Naive thymus-derived CD8-positive, alpha-beta T cell (primary cell): ENCODE measurements around the gene NEDD9. TPM values are rescaled to one million over a fixed set of nuclear protein-coding genes. Genes with fewer than 3 reads are reported as not detected.

ENCODE experiments used
- ATAC-seq, 2 donors: fragments of 150-1000 bp; cut with Tn5 transposase in 1 of 2; sonication (Bioruptor Pico), chemical (Tn5 transposase) in 1 of 2; 1 replicate in 1 of 2; 2 replicates in 1 of 2; pipeline ENCODE4 v1.10.0; 2021; ENCODE audit warnings: mild to moderate bottlenecking in 2 of 2, moderate library complexity in 2 of 2
- POLR2A ChIA-PET: fragments of 350-600 bp; sonication (Branson Sonifier 250); formaldehyde crosslinking; loops from one replicate; lab custom pipeline; 2021; ENCODE audit warnings: antibody characterized with exemption; lab: Charles Lee
- DNase-seq, 10 donors: peaks; one replicate each; pipeline versions ENCODE4 v3.0.0 to v3.0.0-alpha.2; 2020 to 2022
- H3K27ac Mint-ChIP-seq, 10 donors: one replicate each; pipeline ENCODE4 v1.8.0; 2020 to 2022; ENCODE audit warnings: mild to moderate bottlenecking in 10 of 10, mixed read lengths in 10 of 10, moderate library complexity in 4 of 10, inconsistent platforms in 1 of 10
- H3K27me3 Mint-ChIP-seq, 5 donors: one replicate each; pipeline ENCODE4 v1.8.0; 2021 to 2022; ENCODE audit warnings: mixed read lengths in 5 of 5
- H3K36me3 Mint-ChIP-seq, 3 donors: one replicate each; pipeline ENCODE4 v1.8.0; 2020 to 2022; ENCODE audit warnings: mixed read lengths in 3 of 3, mild to moderate bottlenecking in 2 of 3, inconsistent platforms in 1 of 3
- H3K4me1 Mint-ChIP-seq, 4 donors: one replicate each; pipeline ENCODE4 v1.8.0; 2021 to 2022; ENCODE audit warnings: mixed read lengths in 4 of 4
- H3K4me3 Mint-ChIP-seq, 10 donors: one replicate each; pipeline ENCODE4 v1.8.0; 2020 to 2022; ENCODE audit warnings: mild to moderate bottlenecking in 10 of 10, mixed read lengths in 10 of 10, moderate library complexity in 6 of 10, inconsistent platforms in 1 of 10
- H3K9me3 Mint-ChIP-seq, 9 donors: one replicate each; pipeline ENCODE4 v1.8.0; 2020 to 2022; ENCODE audit warnings: mixed read lengths in 9 of 9, mild to moderate bottlenecking in 3 of 9, inconsistent platforms in 1 of 9, moderate library complexity in 1 of 9
- polyA plus RNA-seq, 3 donors: library from polyadenylated mRNA; unstranded; fragments of 300-500 nt; fragmentation: Illumina TruSeq; gene quantifications; one replicate each; pipeline ENCODE4 v1.2.3, GENCODE V29; 2021
- total RNA-seq, 8 experiments: library from RNA in 2 of 8; stranded (reverse) in 2 of 8; gene quantifications; one replicate each; pipeline ENCODE4 v1.2.3 and lab custom pipeline; 2021 to 2026

Gene NEDD9
- total and polyA plus RNA-seq, 5 experiments from 2014 or later: 14.7 to 34.7 (median 20.2) TPM

GRCh38 chr6:11221623-11222384 lies 10.7 kb downstream of the NEDD9 start:
- POLR2A ChIA-PET: no interaction called here
- peak overlapping the region in 1 of 10 donors; percentile 1 for H3K4me3 Mint-ChIP-seq

GRCh38 chr6:11219400-11219834 lies 13.1 kb downstream of the NEDD9 start:
- DNase-seq (no peak), ATAC-seq (no peak)
- no peak overlapping the region for H3K27ac Mint-ChIP-seq
- H3K4me1 Mint-ChIP-seq: peaks cover 19 to 59% (median 28%) of the 10 kb centered on the region in 4 donors
- H3K36me3 Mint-ChIP-seq: peaks cover 0 to 28% (median 14%) of the 10 kb centered on the region in 3 donors
- H3K9me3 Mint-ChIP-seq: no peaks in the 10 kb centered on the region
- no peak overlapping the region for H3K4me3 Mint-ChIP-seq
- no peaks in the 10 kb centered on the region for H3K27me3 Mint-ChIP-seq
- POLR2A ChIA-PET: no interaction called here

More at GRCh38 chr6:11221623-11222384, 10.7 kb downstream of the NEDD9 start:
- no peaks in the 10 kb centered on the region for H3K27me3 Mint-ChIP-seq
- ATAC-seq (no peak), DNase-seq (no peak)
- H3K4me1 Mint-ChIP-seq: peaks cover 22 to 79% (median 41%) of the 10 kb centered on the region in 4 donors
- no peaks in the 10 kb centered on the region for H3K9me3 Mint-ChIP-seq
- peaks cover 0 to 15% (median 8%) of the 10 kb centered on the region in 3 donors for H3K36me3 Mint-ChIP-seq
- peak overlapping the region in 2 of 10 donors; percentile 79 to 85 for H3K27ac Mint-ChIP-seq

GRCh38 chr6:11218538-11219399 lies 13.7 kb downstream of the NEDD9 start:
- ATAC-seq: no peak
- no peak overlapping the region for H3K4me3 Mint-ChIP-seq
- no peaks in the 10 kb centered on the region for H3K27me3 Mint-ChIP-seq
- peak overlapping the region in 1 of 10 donors; percentile 25 for H3K27ac Mint-ChIP-seq
- POLR2A ChIA-PET: no interaction called here
- H3K4me1 Mint-ChIP-seq: peaks cover 16 to 53% (median 24%) of the 10 kb centered on the region in 4 donors
- DNase-seq: no peak
- H3K9me3 Mint-ChIP-seq: no peaks in the 10 kb centered on the region
- peaks cover 0 to 32% (median 15%) of the 10 kb centered on the region in 3 donors for H3K36me3 Mint-ChIP-seq

- H3K27ac Mint-ChIP-seq: peak overlapping the region in 1 of 10 donors; percentile 25
- POLR2A ChIA-PET: no interaction called here
- no peaks in the 10 kb centered on the region for H3K27me3 Mint-ChIP-seq
- ATAC-seq (no peak), DNase-seq (no peak)
- H3K9me3 Mint-ChIP-seq: no peaks in the 10 kb centered on the region
- peaks cover 0 to 39% (median 21%) of the 10 kb centered on the region in 3 donors for H3K36me3 Mint-ChIP-seq
- no peak overlapping the region for H3K4me3 Mint-ChIP-seq
- peaks cover 13 to 48% (median 25%) of the 10 kb centered on the region in 4 donors for H3K4me1 Mint-ChIP-seq
These were observed 14.4 kb downstream of the NEDD9 start for GRCh38 chr6:11218102-11218442.

DNA sequence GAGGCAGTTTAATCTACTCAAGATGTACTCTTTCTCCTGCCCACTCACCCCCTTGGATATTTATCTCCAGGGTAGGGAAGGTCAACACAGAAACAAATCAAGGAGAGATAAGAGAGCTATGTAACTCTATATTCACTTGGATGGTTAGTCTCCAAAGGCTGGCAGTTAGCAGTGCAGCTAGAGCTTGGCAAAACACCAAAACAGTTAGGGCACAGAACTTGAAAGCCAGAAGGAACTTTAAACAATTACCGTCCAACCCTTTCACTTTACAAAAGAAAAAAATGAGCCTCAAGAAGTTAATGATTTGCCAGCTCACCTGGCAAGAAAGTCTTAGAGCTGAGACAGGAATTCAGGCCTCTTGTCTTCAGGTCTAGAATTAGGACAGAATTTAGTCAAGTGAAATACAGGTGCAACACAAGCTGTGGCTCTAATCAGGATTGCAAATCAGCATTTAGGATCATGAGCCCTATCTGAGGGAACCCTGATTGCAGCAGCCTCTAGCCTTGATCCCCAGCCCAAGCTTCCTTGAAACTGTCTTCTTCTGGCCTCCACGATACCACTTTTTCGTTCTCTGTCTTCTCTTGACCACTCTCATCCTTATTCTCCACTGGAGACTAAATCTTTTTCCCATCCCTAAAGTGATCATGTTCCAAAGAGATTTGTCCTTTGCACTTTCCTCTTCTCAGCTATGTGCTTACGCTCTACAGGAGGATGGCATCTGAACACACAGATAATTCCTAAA lies 14.9 kb downstream of the NEDD9 start:
- peaks cover 14 to 49% (median 26%) of the 10 kb centered on the region in 4 donors for H3K4me1 Mint-ChIP-seq
- peak overlapping the region in 2 of 10 donors; percentile 25 to 50 for H3K27ac Mint-ChIP-seq

GRCh38 chr6:11215773-11216172 lies 16.7 kb downstream of the NEDD9 start:
- POLR2A ChIA-PET: no interaction called here
- peaks cover 6 to 50% (median 32%) of the 10 kb centered on the region in 3 donors for H3K36me3 Mint-ChIP-seq
- no peak for ATAC-seq

More for the DNA sequence above, 14.9 kb downstream of the NEDD9 start:
- H3K27me3 Mint-ChIP-seq: no peaks in the 10 kb centered on the region
- no peaks in the 10 kb centered on the region for H3K9me3 Mint-ChIP-seq
- H3K4me3 Mint-ChIP-seq: no peak overlapping the region
- ATAC-seq: no peak
- DNase-seq: no peak
- peaks cover 5 to 44% (median 26%) of the 10 kb centered on the region in 3 donors for H3K36me3 Mint-ChIP-seq
- POLR2A ChIA-PET: no interaction called here

DNA sequence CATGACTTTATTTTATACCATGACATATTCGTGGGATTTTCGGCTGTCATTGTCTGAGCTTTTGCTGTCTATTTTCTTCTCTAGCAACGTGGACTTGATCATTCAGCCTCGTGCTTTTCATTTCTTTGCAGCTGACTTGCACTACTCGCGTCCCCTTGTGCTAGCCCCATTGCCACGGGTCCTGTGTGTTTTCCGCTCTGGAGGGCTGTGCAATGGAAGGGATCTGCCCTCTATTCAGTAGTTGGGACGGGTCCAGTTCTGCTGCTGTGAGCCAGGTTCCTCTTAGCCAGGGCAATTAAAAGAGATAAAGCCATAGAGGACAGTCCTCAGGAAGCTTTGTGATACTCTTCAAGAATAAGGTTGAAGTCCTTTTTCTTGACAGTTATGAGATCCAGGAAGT lies 17.6 kb downstream of the NEDD9 start:
- ATAC-seq: no peak
- peaks cover 32 to 51% (median 39%) of the 10 kb centered on the region in 4 donors for H3K4me1 Mint-ChIP-seq
- H3K36me3 Mint-ChIP-seq: peaks cover 6 to 51% (median 31%) of the 10 kb centered on the region in 3 donors
- POLR2A ChIA-PET: no interaction called here
- DNase-seq: no peak
- H3K9me3 Mint-ChIP-seq: no peaks in the 10 kb centered on the region
- H3K4me3 Mint-ChIP-seq: no peak overlapping the region
- no peak overlapping the region for H3K27ac Mint-ChIP-seq
- no peaks in the 10 kb centered on the region for H3K27me3 Mint-ChIP-seq

More at GRCh38 chr6:11215773-11216172, 16.7 kb downstream of the NEDD9 start:
- Mint-ChIP-seq H3K4me1 (peaks cover 30 to 55% (median 39%) of the 10 kb centered on the region in 4 donors), H3K27ac (peak overlapping the region in 1 of 10 donors; percentile 58), H3K9me3 (no peaks in the 10 kb centered on the region), H3K27me3 (no peaks in the 10 kb centered on the region), H3K4me3 (no peak overlapping the region)
- DNase-seq: no peak

GRCh38 chr6:11214084-11214833 lies 18.2 kb downstream of the NEDD9 start:
- H3K36me3 Mint-ChIP-seq: peaks cover 6 to 51% (median 31%) of the 10 kb centered on the region in 3 donors
- H3K27me3 Mint-ChIP-seq: no peaks in the 10 kb centered on the region
- no peaks in the 10 kb centered on the region for H3K9me3 Mint-ChIP-seq
- no peak for DNase-seq
- no peak overlapping the region for H3K4me3 Mint-ChIP-seq
- peak overlapping the region in 1 of 10 donors; percentile 46 for H3K27ac Mint-ChIP-seq
- ATAC-seq: no peak
- POLR2A ChIA-PET: no interaction called here
- H3K4me1 Mint-ChIP-seq: peaks cover 32 to 52% (median 40%) of the 10 kb centered on the region in 4 donors

DNA sequence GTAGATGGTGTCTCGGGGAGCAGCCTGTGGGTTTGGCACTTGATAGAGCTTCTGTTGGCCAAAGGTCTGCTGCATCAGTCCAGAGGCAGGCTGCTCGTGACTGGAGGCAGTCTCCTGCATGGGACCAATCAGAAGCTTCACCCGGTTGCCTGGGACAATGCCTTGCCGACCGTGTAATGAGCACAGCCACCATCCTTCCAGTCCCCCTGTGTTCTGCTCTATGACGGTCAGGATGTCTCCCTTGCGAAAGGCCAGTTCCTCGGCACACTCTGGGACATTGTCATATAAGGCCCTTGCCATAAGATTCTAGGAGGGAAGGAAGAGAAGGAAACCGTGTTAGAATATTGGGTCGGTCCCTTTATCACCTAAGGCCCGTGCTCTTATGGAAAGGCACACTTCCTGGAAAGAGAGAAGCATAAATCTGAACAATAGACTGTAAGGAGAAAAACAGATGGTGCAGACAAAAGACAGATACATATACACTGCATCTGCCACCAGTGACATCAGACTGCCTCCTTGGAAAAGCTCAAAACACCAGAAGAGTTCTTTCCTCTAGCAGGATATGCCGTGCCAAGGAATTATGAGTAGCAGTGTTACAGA lies 18.9 kb downstream of the NEDD9 start:
- Mint-ChIP-seq H3K36me3 (peaks cover 6 to 56% (median 31%) of the 10 kb centered on the region in 3 donors), H3K9me3 (no peaks in the 10 kb centered on the region), H3K27ac (no peak overlapping the region), H3K27me3 (no peaks in the 10 kb centered on the region), H3K4me3 (no peak overlapping the region), H3K4me1 (peaks cover 33 to 50% (median 40%) of the 10 kb centered on the region in 4 donors)
- POLR2A ChIA-PET: no interaction called here
- no peak for ATAC-seq
- DNase-seq: no peak

DNA sequence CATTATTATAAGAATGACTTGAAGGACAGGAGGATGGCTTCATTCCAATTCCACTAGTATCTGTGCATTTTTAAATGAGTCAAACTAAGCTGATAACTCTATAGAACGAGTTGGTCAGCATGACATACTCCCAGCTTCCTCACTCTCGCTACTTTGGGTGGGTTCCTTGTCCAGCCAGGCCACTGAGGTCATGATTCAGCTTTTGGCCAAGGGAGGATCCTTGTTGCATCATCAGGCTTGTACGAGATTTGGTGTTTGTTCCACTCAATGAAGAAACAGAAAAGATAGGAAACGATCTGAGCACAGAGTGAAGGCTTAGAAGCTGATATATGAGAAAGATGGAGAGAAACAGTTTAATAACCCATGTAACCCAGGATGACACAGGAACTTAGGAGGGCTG lies 19.8 kb downstream of the NEDD9 start:
- Mint-ChIP-seq H3K27me3 (no peaks in the 10 kb centered on the region), H3K27ac (no peak overlapping the region), H3K4me3 (peak overlapping the region in 3 of 10 donors; percentile 1 to 7 (median 7)), H3K9me3 (no peaks in the 10 kb centered on the region), H3K36me3 (peaks cover 6 to 50% (median 29%) of the 10 kb centered on the region in 3 donors), H3K4me1 (peaks cover 29 to 47% (median 37%) of the 10 kb centered on the region in 4 donors)
- POLR2A ChIA-PET: no interaction called here
- DNase-seq: no peak
- ATAC-seq: no peak

GRCh38 chr6:11211254-11211653 lies 21.2 kb downstream of the NEDD9 start:
- POLR2A ChIA-PET: no interaction called here
- Mint-ChIP-seq H3K9me3 (no peaks in the 10 kb centered on the region), H3K4me3 (peak overlapping the region in 6 of 10 donors; percentile 0 to 70 (median 32)), H3K27me3 (no peaks in the 10 kb centered on the region), H3K36me3 (peaks cover 6 to 58% (median 36%) of the 10 kb centered on the region in 3 donors), H3K27ac (peak overlapping the region in 8 of 10 donors; percentile 34 to 81 (median 46)), H3K4me1 (peaks cover 29 to 56% (median 42%) of the 10 kb centered on the region in 4 donors)
- DNase-seq (peak in 1 of 10 donors; percentile 24), ATAC-seq (peak; percentile 45 to 49)
